Measurements from ENCODE around the gene TYW1B. TPM values are rescaled to one million over a fixed set of nuclear protein-coding genes. Genes with fewer than 3 reads are reported as not detected.
"Not testable (repeated sequence)": the region's sequence is repeated elsewhere in the genome, so short reads cannot be mapped to it uniquely, and the experiment has no call there.

Gene TYW1B
- total and polyA plus RNA-seq, 5 experiments from 2014 or later: 0.80 to 7.0 (median 2.4) TPM

DNA sequence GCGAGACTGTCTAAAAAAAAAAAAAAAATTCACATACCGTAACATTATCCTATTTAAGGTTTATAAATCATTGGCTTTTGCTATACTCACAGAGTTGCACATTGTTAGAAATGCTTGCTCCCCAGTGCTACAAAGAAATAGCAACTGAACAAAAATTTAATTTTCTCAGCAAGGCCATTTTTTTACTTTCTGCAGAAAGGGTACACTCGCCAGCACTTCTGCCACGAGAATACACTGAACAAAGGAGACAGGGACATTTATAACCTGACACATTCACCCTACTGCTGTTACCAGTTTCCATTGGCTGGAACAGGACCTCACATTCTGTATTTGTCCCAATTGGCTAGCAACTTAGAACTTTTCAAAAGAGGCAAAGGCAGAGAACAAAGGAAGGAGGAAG lies 92.1 kb downstream of the TYW1B start:
- H3K27ac Mint-ChIP-seq, H3K27me3 Mint-ChIP-seq, ATAC-seq, H3K4me1 Mint-ChIP-seq, H3K4me3 Mint-ChIP-seq, POLR2A ChIA-PET, DNase-seq: not testable (repeated sequence)
- peaks cover 0 to 70% (median 41%) of the 10 kb centered on the region in 9 donors for H3K9me3 Mint-ChIP-seq
- H3K36me3 Mint-ChIP-seq: peaks cover 41 to 72% (median 68%) of the 10 kb centered on the region in 3 donors

DNA sequence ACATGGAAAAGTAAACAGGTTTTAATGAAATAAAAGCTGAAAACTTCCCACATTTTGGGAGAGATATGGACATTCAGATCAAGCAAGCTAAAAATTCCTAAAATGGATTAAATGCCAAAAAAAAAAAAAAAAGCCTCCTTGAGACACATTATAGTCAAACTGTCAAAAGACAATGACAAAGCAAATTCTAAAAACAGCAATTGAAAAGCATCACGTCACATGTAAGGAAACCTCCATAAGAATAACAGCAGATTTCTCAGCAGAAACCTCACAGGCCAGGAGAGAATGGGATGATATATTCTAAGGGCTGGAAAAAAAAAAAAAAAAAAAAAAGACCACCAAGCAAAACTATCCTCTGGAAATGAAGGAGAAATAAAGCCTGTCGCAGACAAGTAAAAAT lies 97.2 kb downstream of the TYW1B start:
- peaks cover 0 to 61% (median 33%) of the 10 kb centered on the region in 9 donors for H3K9me3 Mint-ChIP-seq
- POLR2A ChIA-PET, H3K4me1 Mint-ChIP-seq, H3K27ac Mint-ChIP-seq, DNase-seq, H3K4me3 Mint-ChIP-seq, H3K27me3 Mint-ChIP-seq, ATAC-seq: not testable (repeated sequence)
- peaks cover 53 to 91% (median 71%) of the 10 kb centered on the region in 3 donors for H3K36me3 Mint-ChIP-seq

DNA sequence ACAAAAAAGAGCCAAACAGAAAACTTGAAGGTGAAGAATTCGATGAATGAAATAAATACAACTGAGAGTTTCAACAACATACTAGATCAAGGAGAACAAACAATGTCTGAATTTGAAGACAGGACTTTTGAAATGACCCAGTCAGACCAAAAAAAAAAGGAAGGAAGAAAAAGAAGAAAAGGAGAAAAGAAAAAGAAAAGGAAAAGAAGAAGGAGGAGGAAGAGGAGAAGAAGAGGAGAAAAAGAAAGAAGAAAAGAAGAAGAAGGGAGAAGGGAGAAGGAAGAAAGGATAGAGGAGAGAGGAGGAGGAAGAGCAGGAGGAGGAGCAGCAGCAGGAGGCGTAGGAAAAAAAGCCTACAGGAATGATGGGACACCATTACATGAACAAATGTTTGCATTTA lies 97.6 kb downstream of the TYW1B start:
- DNase-seq, POLR2A ChIA-PET, H3K27ac Mint-ChIP-seq, ATAC-seq, H3K27me3 Mint-ChIP-seq: not testable (repeated sequence)
- H3K9me3 Mint-ChIP-seq: peaks cover 0 to 57% (median 33%) of the 10 kb centered on the region in 9 donors
- H3K4me3 Mint-ChIP-seq: peak overlapping the region in 1 of 10 donors; percentile 44
- peaks cover 56 to 91% (median 75%) of the 10 kb centered on the region in 3 donors for H3K36me3 Mint-ChIP-seq
- H3K4me1 Mint-ChIP-seq: peaks cover 0 to 11% (median 8%) of the 10 kb centered on the region in 4 donors

DNA sequence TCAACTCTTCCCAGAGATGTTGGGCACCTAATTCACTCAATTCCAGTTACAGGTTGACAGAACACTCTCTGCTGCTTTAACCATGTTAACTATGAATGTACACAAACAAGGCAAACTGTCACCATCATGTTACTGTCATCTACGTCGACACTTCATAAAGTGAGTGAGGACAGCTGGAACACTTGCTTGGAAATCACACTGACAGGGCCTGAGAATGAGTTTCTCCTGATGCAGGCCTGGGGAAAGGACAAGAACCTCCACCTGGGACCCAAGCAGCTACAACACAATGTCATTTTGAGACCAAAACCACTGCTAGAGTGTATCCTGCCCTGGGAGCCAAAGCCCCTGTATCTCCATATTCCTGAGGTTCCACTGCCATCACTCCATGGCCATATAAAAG lies 98.9 kb downstream of the TYW1B start:
- H3K27ac Mint-ChIP-seq, POLR2A ChIA-PET, ATAC-seq, H3K27me3 Mint-ChIP-seq, H3K4me3 Mint-ChIP-seq, DNase-seq: not testable (repeated sequence)
- Mint-ChIP-seq H3K4me1 (peaks cover 0 to 14% (median 8%) of the 10 kb centered on the region in 4 donors), H3K36me3 (peaks cover 47 to 86% (median 66%) of the 10 kb centered on the region in 3 donors), H3K9me3 (peaks cover 0 to 44% (median 30%) of the 10 kb centered on the region in 9 donors)

DNA sequence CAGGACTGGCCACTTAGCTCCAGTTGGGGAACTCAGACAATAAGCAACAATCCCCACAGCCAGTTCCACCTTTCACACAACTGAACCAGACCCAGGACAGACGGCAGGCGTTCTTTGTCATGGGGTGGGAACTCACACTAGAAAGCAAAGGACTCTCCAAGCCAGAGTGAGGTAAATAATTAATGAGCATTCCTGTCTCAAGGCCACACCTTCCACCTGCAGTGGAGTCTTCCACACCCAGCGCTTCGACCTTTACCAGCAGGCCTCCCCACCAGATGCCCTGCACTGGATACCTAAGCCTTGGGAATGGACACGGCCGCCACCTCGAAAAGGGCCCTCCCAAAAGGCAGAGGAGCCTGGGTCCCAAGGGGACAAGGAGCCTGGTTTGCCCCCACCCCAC lies 105.3 kb downstream of the TYW1B start:
- H3K27ac Mint-ChIP-seq, H3K4me3 Mint-ChIP-seq, H3K27me3 Mint-ChIP-seq, POLR2A ChIA-PET, ATAC-seq, DNase-seq, H3K9me3 Mint-ChIP-seq, H3K4me1 Mint-ChIP-seq: not testable (repeated sequence)
- peaks cover 20 to 51% (median 38%) of the 10 kb centered on the region in 3 donors for H3K36me3 Mint-ChIP-seq

DNA sequence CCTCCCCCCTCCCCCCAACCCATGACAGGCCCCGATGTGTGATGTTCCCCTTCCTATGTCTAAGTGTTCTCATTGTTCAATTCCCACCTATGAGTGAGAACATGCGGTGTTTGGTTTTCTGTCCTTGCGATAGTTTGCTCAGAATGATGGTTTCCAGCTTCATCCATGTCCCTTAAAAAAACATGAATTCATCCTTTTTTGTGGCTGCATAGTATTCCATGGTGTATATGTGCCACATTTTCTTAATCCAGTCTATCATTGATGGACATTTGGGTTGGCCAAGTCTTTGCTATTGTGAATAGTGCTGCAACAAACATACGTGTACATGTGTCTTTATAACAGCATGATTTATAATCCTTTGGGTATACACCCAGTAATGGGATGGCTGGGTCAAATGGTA lies 107.1 kb downstream of the TYW1B start:
- H3K9me3 Mint-ChIP-seq, H3K27me3 Mint-ChIP-seq, DNase-seq, H3K4me3 Mint-ChIP-seq, POLR2A ChIA-PET, H3K27ac Mint-ChIP-seq, H3K4me1 Mint-ChIP-seq, ATAC-seq: not testable (repeated sequence)
- peaks cover 12 to 45% (median 33%) of the 10 kb centered on the region in 3 donors for H3K36me3 Mint-ChIP-seq

DNA sequence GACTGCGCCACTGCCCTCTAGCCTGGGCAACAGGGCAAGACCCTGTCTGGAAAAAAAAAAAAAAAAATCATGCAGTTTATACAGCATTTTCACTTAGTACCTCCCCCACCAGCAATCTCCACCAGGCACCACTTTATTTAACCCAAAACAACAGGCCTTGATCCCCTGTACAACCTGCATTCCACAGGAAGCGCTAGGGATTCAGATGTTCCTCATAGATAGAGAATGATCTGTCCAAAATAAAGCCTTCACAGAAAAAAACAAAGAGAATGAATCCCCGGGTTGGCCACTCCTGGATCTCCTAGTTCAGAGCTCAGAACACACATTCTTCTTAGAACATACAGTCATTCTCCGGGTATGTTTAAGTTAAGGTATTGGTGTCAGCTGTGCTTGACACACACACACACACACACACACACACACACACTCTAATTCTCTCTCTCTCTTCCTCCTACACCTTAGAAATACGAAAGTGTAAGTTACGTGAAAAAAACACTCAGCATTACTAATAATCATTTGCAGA lies 110.7 kb downstream of the TYW1B start:
- H3K9me3 Mint-ChIP-seq, H3K4me1 Mint-ChIP-seq, POLR2A ChIA-PET, DNase-seq, ATAC-seq, H3K27me3 Mint-ChIP-seq, H3K4me3 Mint-ChIP-seq: not testable (repeated sequence)
- H3K27ac Mint-ChIP-seq: peak overlapping the region in 1 of 10 donors; percentile 18
- H3K36me3 Mint-ChIP-seq: peaks cover 8 to 49% (median 37%) of the 10 kb centered on the region in 3 donors

DNA sequence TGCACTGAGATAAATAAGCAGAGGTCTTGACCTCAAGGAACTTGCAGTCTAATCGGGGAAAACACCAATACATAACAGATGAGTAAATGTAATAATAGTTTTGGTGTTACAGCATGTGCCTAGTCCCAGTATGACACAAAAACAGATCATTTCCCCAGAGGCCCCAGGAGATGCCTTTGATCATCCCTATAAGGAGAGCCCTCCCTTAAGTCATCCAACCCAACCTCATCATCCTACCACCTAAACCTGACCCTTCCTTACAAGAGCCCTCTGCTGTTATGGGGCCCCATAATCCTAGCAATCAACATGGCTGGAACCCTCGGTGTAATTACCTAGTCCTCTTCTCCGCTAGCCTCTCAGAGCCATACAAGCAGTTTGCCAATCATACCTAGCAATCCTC lies 116.1 kb downstream of the TYW1B start:
- POLR2A ChIA-PET, H3K4me3 Mint-ChIP-seq: not testable (repeated sequence)

DNA sequence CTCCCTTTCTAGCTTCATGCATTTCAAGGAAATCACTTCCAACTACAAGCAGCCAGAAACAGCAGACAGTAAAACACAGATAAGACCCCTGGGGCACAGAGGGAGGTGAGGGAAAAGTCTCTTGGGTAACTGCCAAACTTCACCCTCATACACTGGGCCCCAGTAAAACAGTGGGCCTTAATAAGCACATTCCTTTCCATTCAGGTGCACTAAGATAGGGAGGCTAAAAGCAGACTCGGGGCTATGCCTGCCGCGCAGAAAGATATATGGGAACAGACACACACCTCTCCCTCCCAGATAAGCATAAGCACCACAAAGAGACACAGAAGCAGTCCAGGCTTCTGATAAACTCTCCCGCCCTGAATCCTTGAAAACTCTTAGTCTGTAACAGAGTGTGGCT lies 117.0 kb downstream of the TYW1B start:
- Mint-ChIP-seq H3K4me3 (no peak overlapping the region), H3K27ac (no peak overlapping the region), H3K36me3 (peaks cover 5 to 67% (median 51%) of the 10 kb centered on the region in 3 donors), H3K9me3 (peaks cover 0 to 2% (median 0%) of the 10 kb centered on the region in 9 donors), H3K27me3 (no peaks in the 10 kb centered on the region), H3K4me1 (no peaks in the 10 kb centered on the region)
- ATAC-seq (no peak), DNase-seq (no peak)
- POLR2A ChIA-PET: no interaction called here

More for the DNA sequence above, 116.1 kb downstream of the TYW1B start:
- ATAC-seq, H3K27me3 Mint-ChIP-seq, H3K4me1 Mint-ChIP-seq, H3K9me3 Mint-ChIP-seq, H3K27ac Mint-ChIP-seq, DNase-seq: not testable (repeated sequence)
- H3K36me3 Mint-ChIP-seq: peaks cover 5 to 64% (median 53%) of the 10 kb centered on the region in 3 donors

DNA sequence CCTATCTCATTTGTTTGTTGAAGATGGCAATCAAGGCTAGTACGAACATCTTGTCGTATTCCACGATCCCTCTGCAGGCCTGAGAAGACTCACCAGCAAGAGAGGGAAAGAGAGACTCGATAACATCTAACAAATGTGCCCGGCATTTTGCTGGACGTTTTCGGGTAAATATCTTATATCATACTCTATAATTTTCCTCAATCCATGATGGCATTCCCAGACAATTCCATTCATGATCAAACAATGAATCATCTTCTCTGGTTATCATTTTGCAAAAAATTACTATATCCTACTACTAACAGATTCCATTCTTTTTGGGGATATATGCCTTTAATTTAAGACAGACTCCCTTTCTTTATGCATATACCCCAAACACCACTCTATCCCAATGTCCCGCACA lies 118.1 kb downstream of the TYW1B start:
- POLR2A ChIA-PET: no interaction called here
- Mint-ChIP-seq H3K4me1 (no peaks in the 10 kb centered on the region), H3K36me3 (peaks cover 9 to 71% (median 52%) of the 10 kb centered on the region in 3 donors), H3K9me3 (peaks cover 0 to 2% (median 0%) of the 10 kb centered on the region in 9 donors), H3K27ac (no peak overlapping the region), H3K27me3 (no peaks in the 10 kb centered on the region), H3K4me3 (no peak overlapping the region)
- no peak for DNase-seq
- no peak for ATAC-seq

DNA sequence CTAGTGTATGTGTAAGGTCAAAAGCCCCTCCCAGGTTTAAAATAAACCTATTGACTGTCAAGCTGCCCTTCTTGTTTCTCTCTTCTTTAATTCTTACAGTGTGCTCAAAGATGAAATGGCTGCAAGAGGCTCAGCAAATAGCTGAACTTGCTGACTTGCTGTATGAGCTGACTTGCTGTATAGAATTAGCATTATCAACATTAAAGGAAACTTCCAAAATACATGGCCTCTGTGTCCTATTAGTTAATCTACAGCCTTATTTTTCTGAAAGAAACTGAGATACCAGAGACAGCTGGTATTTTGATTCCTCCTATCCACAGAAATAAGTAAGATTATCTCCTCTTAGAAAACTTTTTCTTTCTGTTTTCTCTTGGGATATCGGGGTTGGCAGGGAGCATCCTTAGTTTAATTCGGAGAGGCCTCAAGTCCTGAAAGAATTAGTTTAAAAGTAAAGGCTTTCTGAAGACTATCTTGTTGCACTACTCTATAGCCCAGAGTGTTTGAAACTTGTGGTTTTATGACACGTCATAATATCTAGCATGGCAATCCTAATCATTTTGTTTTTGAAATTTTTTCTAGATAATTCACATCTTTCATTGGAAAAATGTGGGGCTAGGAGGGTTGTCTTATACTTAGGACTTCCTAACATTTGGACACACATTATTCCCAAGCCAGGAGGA lies 119.5 kb downstream of the TYW1B start:
- H3K27me3 Mint-ChIP-seq, H3K4me1 Mint-ChIP-seq, ATAC-seq, H3K9me3 Mint-ChIP-seq, DNase-seq, H3K4me3 Mint-ChIP-seq, POLR2A ChIA-PET, H3K27ac Mint-ChIP-seq: not testable (repeated sequence)
- peaks cover 12 to 79% (median 54%) of the 10 kb centered on the region in 3 donors for H3K36me3 Mint-ChIP-seq

DNA sequence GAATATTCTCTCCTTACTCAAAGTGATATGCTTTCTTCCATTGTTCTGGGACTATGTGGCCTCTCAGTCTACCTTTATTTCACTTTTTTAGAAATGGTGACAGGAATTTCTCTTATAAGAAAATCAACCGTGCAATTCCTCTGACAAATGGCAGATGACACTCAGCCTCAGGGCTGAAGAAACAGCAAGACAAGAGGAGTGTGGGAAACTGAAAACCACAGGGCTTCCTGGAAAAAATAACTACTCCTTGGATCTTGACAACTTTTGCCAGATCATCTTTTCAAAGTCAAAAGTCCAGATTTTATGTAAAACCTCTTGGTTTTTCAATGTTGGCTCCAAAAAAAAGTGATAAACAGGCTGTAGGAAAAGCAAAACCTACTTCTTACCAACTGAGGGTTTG lies 121.5 kb downstream of the TYW1B start:
- DNase-seq (no peak), ATAC-seq (no peak)
- POLR2A ChIA-PET: no interaction called here
- H3K27ac Mint-ChIP-seq: no peak overlapping the region
- H3K4me3 Mint-ChIP-seq: no peak overlapping the region
- peaks cover 12 to 70% (median 46%) of the 10 kb centered on the region in 3 donors for H3K36me3 Mint-ChIP-seq
- no peaks in the 10 kb centered on the region for H3K27me3 Mint-ChIP-seq
- peaks cover 0 to 2% (median 0%) of the 10 kb centered on the region in 9 donors for H3K9me3 Mint-ChIP-seq
- H3K4me1 Mint-ChIP-seq: no peaks in the 10 kb centered on the region

DNA sequence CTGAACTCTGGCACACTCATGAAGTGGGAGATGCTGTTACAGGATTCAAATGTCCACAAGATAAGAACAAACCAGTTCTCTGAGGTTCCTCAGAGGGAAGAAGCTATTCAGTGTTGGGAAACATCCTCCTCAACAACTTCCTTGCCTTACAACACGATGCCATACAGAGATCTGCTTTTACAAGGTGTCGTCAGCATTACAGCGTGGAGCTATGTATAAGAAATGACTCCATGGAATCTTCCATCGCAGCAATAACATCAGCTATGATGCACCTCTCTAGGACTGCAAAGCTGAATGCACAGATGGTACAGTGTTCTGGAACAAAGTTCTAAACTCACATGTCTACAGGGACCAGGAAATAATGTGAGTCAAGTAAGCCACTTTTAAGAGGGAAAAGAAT lies 122.3 kb downstream of the TYW1B start:
- DNase-seq, POLR2A ChIA-PET, H3K4me1 Mint-ChIP-seq, H3K9me3 Mint-ChIP-seq, H3K27me3 Mint-ChIP-seq, H3K27ac Mint-ChIP-seq, ATAC-seq, H3K4me3 Mint-ChIP-seq: not testable (repeated sequence)
- H3K36me3 Mint-ChIP-seq: peaks cover 12 to 65% (median 47%) of the 10 kb centered on the region in 3 donors
